DOHH2 (cell line): Measurements from ENCODE around the gene TESK1.
"Not testable (repeated sequence)": the region's sequence is repeated elsewhere in the genome, so short reads cannot be mapped to it uniquely, and the experiment has no call there.

ENCODE experiments used
- H3F3A ChIP-seq: fragments of 200-600 bp; sonication (generic), shearing (Covaris generic); 2 replicates; pipeline ENCODE4 v1.6.0; 2016; ENCODE audit warnings: antibody characterized with exemption, mild to moderate bottlenecking; ENCODE audit not compliant: control insufficient read depth, insufficient read depth
- H3K27ac ChIP-seq: fragments of 200-600 bp; sonication (generic); 2 replicates; pipeline ENCODE4 v1.5.1; 2014; ENCODE audit warnings: low read depth, mild to moderate bottlenecking, low read length, moderate library complexity
- H3K27me3 ChIP-seq: fragments of 200-600 bp; sonication (generic); 2 replicates; pipeline ENCODE4 v1.6.1; 2014; ENCODE audit warnings: mild to moderate bottlenecking, low read length, mixed read lengths; ENCODE audit not compliant: control insufficient read depth
- H3K36me3 ChIP-seq: fragments of 200-600 bp; sonication (generic); 2 replicates; pipeline ENCODE4 v1.6.1; 2014; ENCODE audit warnings: mild to moderate bottlenecking, low read length, moderate library complexity, mixed read lengths; ENCODE audit not compliant: control insufficient read depth
- H3K4me1 ChIP-seq: fragments of 200-600 bp; sonication (generic); 2 replicates; pipeline ENCODE4 v1.6.1; 2014; ENCODE audit warnings: mild to moderate bottlenecking, low read length, mixed read lengths; ENCODE audit not compliant: control insufficient read depth
- H3K4me2 ChIP-seq: fragments of 200-600 bp; sonication (generic); 2 replicates; pipeline ENCODE4 v1.6.0; 2014; ENCODE audit warnings: mild to moderate bottlenecking, low read length, moderate library complexity
- H3K4me3 ChIP-seq: fragments of 200-600 bp; sonication (generic); 2 replicates; pipeline ENCODE4 v1.5.1; 2014; ENCODE audit warnings: mild to moderate bottlenecking, low read length, mixed read lengths
- H3K79me2 ChIP-seq: fragments of 200-600 bp; sonication (generic); 2 replicates; pipeline ENCODE4 v1.6.1; 2014; ENCODE audit warnings: mild to moderate bottlenecking, low read length, mixed read lengths; ENCODE audit not compliant: control insufficient read depth
- H3K9me2 ChIP-seq: fragments of 200-600 bp; sonication (generic); replicated peaks from 2 replicates; pipeline ENCODE4 v1.6.1; 2014; ENCODE audit warnings: mild to moderate bottlenecking, low read length, mixed read lengths; ENCODE audit not compliant: control insufficient read depth
- H3K9me3 ChIP-seq: fragments of 200-600 bp; sonication (generic); 2 replicates; pipeline ENCODE4 v1.6.1; 2014; ENCODE audit warnings: antibody characterized with exemption, low read length, mixed read lengths; ENCODE audit not compliant: control insufficient read depth, insufficient read depth
- H4K20me1 ChIP-seq: fragments of 200-600 bp; sonication (generic); 2 replicates; pipeline ENCODE4 v1.6.0; 2014; ENCODE audit warnings: low read depth, mild to moderate bottlenecking, antibody characterized with exemption, low read length, moderate library complexity; ENCODE audit not compliant: control insufficient read depth, insufficient read depth
- EZH2phosphoT487 ChIP-seq: fragments of 200-600 bp; sonication (generic); IDR thresholded peaks from 2 replicates; pipeline ENCODE4 v1.6.1; 2017; ENCODE audit warnings: borderline replicate concordance, mild to moderate bottlenecking, antibody characterized with exemption, low read length, moderate library complexity, mixed read lengths
- TF ChIP-seq, protein P1 (sequence below): fragments of 200-600 bp; sonication (generic); IDR thresholded peaks from one replicate; pipeline ENCODE4 v1.5.1; 2014; ENCODE audit warnings: antibody characterized with exemption, mild to moderate bottlenecking, low read depth, low read length; ENCODE audit not compliant: poor library complexity, severe bottlenecking

Gene TESK1

GRCh38 chr9:35588506-35588905, 16.6 kb upstream of the TESK1 start:
- H4K20me1 ChIP-seq, H3K4me1 ChIP-seq, H3F3A ChIP-seq, H3K27me3 ChIP-seq, H3K4me2 ChIP-seq, H3K9me3 ChIP-seq, H3K9me2 ChIP-seq, H3K27ac ChIP-seq, H3K36me3 ChIP-seq, H3K4me3 ChIP-seq, H3K79me2 ChIP-seq: not testable (repeated sequence)

DNA sequence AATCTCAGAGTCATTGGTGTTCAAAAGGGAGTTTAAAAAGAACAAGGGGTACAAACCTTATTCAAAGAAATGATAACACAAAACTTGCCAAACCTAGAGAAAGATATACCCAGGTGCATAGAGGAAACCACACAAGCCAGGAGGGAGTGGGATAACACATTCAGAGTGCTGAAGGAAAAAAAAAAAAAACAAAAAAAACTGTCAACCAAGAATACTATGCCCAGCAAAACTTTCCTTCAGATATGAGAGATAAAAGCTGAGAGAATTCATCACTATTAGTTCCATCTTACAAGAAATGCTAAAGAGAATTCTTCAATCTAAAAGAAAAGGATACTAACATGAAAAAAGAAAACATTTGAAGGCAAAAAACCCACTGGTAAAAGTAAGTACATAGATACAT, 11.5 kb upstream of the TESK1 start:
- no peaks in the 10 kb centered on the region for H4K20me1 ChIP-seq
- H3F3A ChIP-seq: no peaks in the 10 kb centered on the region
- H3K27me3 ChIP-seq: no peaks in the 10 kb centered on the region
- H3K9me3 ChIP-seq: peaks cover 3% of the 10 kb centered on the region; the same call in 1 of the 2 replicates
- H3K9me2 ChIP-seq: no peaks in the 10 kb centered on the region
- H3K36me3 ChIP-seq: no peaks in the 10 kb centered on the region
- H3K4me3 ChIP-seq: no peak overlapping the region
- no peak overlapping the region for H3K4me2 ChIP-seq
- TF ChIP-seq EZH2phosphoT487: no peak
- TF ChIP-seq, protein P1, sequence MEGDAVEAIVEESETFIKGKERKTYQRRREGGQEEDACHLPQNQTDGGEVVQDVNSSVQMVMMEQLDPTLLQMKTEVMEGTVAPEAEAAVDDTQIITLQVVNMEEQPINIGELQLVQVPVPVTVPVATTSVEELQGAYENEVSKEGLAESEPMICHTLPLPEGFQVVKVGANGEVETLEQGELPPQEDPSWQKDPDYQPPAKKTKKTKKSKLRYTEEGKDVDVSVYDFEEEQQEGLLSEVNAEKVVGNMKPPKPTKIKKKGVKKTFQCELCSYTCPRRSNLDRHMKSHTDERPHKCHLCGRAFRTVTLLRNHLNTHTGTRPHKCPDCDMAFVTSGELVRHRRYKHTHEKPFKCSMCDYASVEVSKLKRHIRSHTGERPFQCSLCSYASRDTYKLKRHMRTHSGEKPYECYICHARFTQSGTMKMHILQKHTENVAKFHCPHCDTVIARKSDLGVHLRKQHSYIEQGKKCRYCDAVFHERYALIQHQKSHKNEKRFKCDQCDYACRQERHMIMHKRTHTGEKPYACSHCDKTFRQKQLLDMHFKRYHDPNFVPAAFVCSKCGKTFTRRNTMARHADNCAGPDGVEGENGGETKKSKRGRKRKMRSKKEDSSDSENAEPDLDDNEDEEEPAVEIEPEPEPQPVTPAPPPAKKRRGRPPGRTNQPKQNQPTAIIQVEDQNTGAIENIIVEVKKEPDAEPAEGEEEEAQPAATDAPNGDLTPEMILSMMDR: no peak
- H3K79me2 ChIP-seq: no peaks in the 10 kb centered on the region
- no peak overlapping the region for H3K27ac ChIP-seq
- peaks cover 5% of the 10 kb centered on the region for H3K4me1 ChIP-seq

- H3K9me3 ChIP-seq: peaks cover 6% of the 10 kb centered on the region; the same call in 1 of the 2 replicates
- H3K4me1 ChIP-seq: peaks cover 13% of the 10 kb centered on the region
- TF ChIP-seq, protein P1: no peak
- no peak for TF ChIP-seq EZH2phosphoT487
- no peaks in the 10 kb centered on the region for H3K27me3 ChIP-seq
- H3K27ac ChIP-seq: no peak overlapping the region
- no peak overlapping the region for H3K4me2 ChIP-seq
- no peaks in the 10 kb centered on the region for H3K36me3 ChIP-seq
- H4K20me1 ChIP-seq: 0 out of 2 replicates have a peak, but pooled peaks cover 2% of the 10 kb centered on the region
- no peak overlapping the region for H3K4me3 ChIP-seq
- no peaks in the 10 kb centered on the region for H3K9me2 ChIP-seq
- H3F3A ChIP-seq: no peaks in the 10 kb centered on the region
- H3K79me2 ChIP-seq: no peaks in the 10 kb centered on the region
These were observed 10.6 kb upstream of the TESK1 start for GRCh38 chr9:35594471-35594870.

GRCh38 chr9:35596907-35597306, 8.2 kb upstream of the TESK1 start:
- not testable (repeated sequence) for H3K4me3 ChIP-seq, H3K79me2 ChIP-seq, H3K4me2 ChIP-seq, H3K36me3 ChIP-seq, H3F3A ChIP-seq, H3K27me3 ChIP-seq, H3K27ac ChIP-seq, H3K9me3 ChIP-seq, H3K9me2 ChIP-seq, H4K20me1 ChIP-seq
- H3K4me1 ChIP-seq: peaks cover 23% of the 10 kb centered on the region
